SK-N-MC (cell line): ENCODE results near the gene C9.

Source experiments
- EZH2 ChIP-seq: fragments of 200-600 bp; sonication (generic); IDR thresholded peaks from one replicate; pipeline ENCODE4 v1.6.1; 2017; ENCODE audit warnings: antibody characterized with exemption
- FOXP2 ChIP-seq: optimal IDR thresholded peaks from 2 replicates; pipeline ENCODE3; 2011; ENCODE audit warnings: mild to moderate bottlenecking, moderate library complexity; ENCODE audit not compliant: insufficient read depth; ENCODE audit errors: extremely low read length, control extremely low read depth
- POLR2AphosphoS5 ChIP-seq: IDR thresholded peaks from 2 replicates; pipeline ENCODE4 v1.6.1; 2012; ENCODE audit warnings: mild to moderate bottlenecking, low read depth, low read length, borderline replicate concordance

DNA sequence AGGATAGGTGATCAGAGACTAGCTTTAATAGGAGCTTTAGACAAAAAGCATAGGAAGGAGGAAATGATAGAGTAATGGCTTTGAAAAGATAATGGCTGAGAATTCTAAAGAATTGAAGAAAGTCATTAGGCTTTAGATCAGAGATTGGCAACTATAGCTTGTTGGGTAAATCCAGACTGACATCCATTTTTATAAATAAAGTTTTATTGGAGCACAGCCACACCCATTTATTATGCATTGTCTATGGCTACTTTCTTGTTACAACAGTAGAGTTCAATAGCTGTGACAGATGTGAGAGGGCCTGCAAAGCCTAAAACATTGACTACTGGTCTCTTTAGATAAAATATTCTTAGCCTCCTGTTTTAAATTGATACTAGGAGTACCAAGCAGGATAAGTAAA lies 104.2 kb downstream of the C9 start:
- TF ChIP-seq POLR2AphosphoS5 (no peak), EZH2 (no peak), FOXP2 (no peak)
